Esophagus (tissue), 2 donors: ENCODE measurements around the gene KCNJ10. TPM values are rescaled to one million over a fixed set of nuclear protein-coding genes. Genes with fewer than 3 reads are reported as not detected.
A peak's percentile ranks its signal among the peaks of the same experiment; 100 is the strongest.

Experiments
- H3K27ac ChIP-seq, 2 donors: one replicate each; pipeline ENCODE4 v1.5.1; 2013; ENCODE audit warnings: low read depth in 2 of 2, mild to moderate bottlenecking in 2 of 2, inconsistent platforms in 1 of 2, low read length in 1 of 2, moderate library complexity in 1 of 2
- H3K27me3 ChIP-seq, 2 donors: one replicate each; pipeline ENCODE4 v1.6.1; 2013; ENCODE audit warnings: low read length in 2 of 2, control low read depth in 1 of 2, mild to moderate bottlenecking in 1 of 2; ENCODE audit not compliant: insufficient read depth in 2 of 2, control insufficient read depth in 1 of 2
- H3K36me3 ChIP-seq, 2 donors: one replicate each; pipeline ENCODE4 v1.6.1; 2013; ENCODE audit warnings: low read length in 1 of 2; ENCODE audit not compliant: control insufficient read depth in 2 of 2, insufficient read depth in 2 of 2
- H3K4me1 ChIP-seq, 2 donors: one replicate each; pipeline ENCODE4 v1.6.1; 2013; ENCODE audit warnings: low read length in 1 of 2; ENCODE audit not compliant: control insufficient read depth in 2 of 2, insufficient read depth in 2 of 2
- H3K4me3 ChIP-seq, 2 donors: one replicate each; pipeline ENCODE4 v1.5.1; 2013; ENCODE audit warnings: low read length in 2 of 2, mild to moderate bottlenecking in 2 of 2, low read depth in 1 of 2, moderate library complexity in 1 of 2
- H3K9me3 ChIP-seq, 2 donors: one replicate each; pipeline ENCODE4 v1.6.1; 2013; ENCODE audit warnings: mild to moderate bottlenecking in 2 of 2, low read depth in 1 of 2, low read length in 1 of 2, moderate library complexity in 1 of 2; ENCODE audit not compliant: control insufficient read depth in 2 of 2, insufficient read depth in 1 of 2
- WGBS, 2 donors: extraction: QIAGEN DNeasy Blood & Tissue Kit; methylation state at CpG; one replicate each; pipeline ENCODE4 v1.1.7; 2013; 5-methylcytosine and 5-hydroxymethylcytosine counted together
- polyA plus RNA-seq, 2 donors: library from polyadenylated mRNA; stranded (reverse); fragments of 200-250 nt; gene quantifications; one replicate each; pipeline ENCODE4 v1.2.3, GENCODE V29; 2013
- donor health status: healthy with polysubstance abuse.
- donor health status: Bipolar disorder and iron deficiency.

The KCNJ10 gene
- polyA plus RNA-seq, 2 donors, result not detected

GRCh38 chr1:160030657-160031364 lies 39.1 kb downstream of the KCNJ10 start:
- Histone ChIP-seq H3K9me3 (no peaks in the 10 kb centered on the region), H3K36me3 (no peaks in the 10 kb centered on the region), H3K4me3 (peak overlapping the region; percentile 74 to 78), H3K27ac (peak overlapping the region; percentile 38 to 67), H3K27me3 (no peaks in the 10 kb centered on the region), H3K4me1 (peaks cover 0 to 4% of the 10 kb centered on the region in 2 donors)
- 6 to 9% methylated on average over 23 of the region's 23 CpGs for WGBS, 2 donors

GRCh38 chr1:160028426-160028825 lies 41.5 kb downstream of the KCNJ10 start:
- H3K27ac ChIP-seq, result no peak overlapping the region

GRCh38 chr1:160025314-160025713 lies 44.6 kb downstream of the KCNJ10 start:
- Histone ChIP-seq H3K27ac (no peak overlapping the region), H3K4me3 (no peak overlapping the region), H3K9me3 (no peaks in the 10 kb centered on the region), H3K36me3 (no peaks in the 10 kb centered on the region), H3K4me1 (peaks cover 0 to under 1% of the 10 kb centered on the region in 2 donors), H3K27me3 (no peaks in the 10 kb centered on the region)
- WGBS, 2 donors, result 84 to 91% methylated on average over 1 of the region's 1 CpG

More at GRCh38 chr1:160028426-160028825, 41.5 kb downstream of the KCNJ10 start:
- no peak overlapping the region for H3K4me3 ChIP-seq
- peaks cover 0 to 4% of the 10 kb centered on the region in 2 donors for H3K4me1 ChIP-seq
- no peaks in the 10 kb centered on the region for H3K36me3 ChIP-seq
- H3K9me3 ChIP-seq, result no peaks in the 10 kb centered on the region
- no peaks in the 10 kb centered on the region for H3K27me3 ChIP-seq

- 55 to 72% methylated on average over 2 of the region's 2 CpGs for WGBS, 2 donors
- Histone ChIP-seq H3K27ac (no peak overlapping the region), H3K27me3 (no peaks in the 10 kb centered on the region), H3K36me3 (no peaks in the 10 kb centered on the region), H3K4me1 (peaks cover 0 to 2% of the 10 kb centered on the region in 2 donors), H3K4me3 (no peak overlapping the region), H3K9me3 (no peaks in the 10 kb centered on the region)
Observed at GRCh38 chr1:160024195-160024905, 45.6 kb downstream of the KCNJ10 start.

- no peaks in the 10 kb centered on the region for H3K36me3 ChIP-seq
- H3K4me3 ChIP-seq, result no peak overlapping the region
- 55 to 60% methylated on average over 6 of the region's 6 CpGs for WGBS, 2 donors
- H3K27me3 ChIP-seq, result no peaks in the 10 kb centered on the region
- H3K9me3 ChIP-seq, result no peaks in the 10 kb centered on the region
- peaks cover 0 to 2% of the 10 kb centered on the region in 2 donors for H3K4me1 ChIP-seq
- no peak overlapping the region for H3K27ac ChIP-seq
Observed at GRCh38 chr1:160022330-160023310, 47.3 kb downstream of the KCNJ10 start.

- Histone ChIP-seq H3K27ac (no peak overlapping the region), H3K4me1 (peaks cover 0 to 2% of the 10 kb centered on the region in 2 donors), H3K4me3 (no peak overlapping the region), H3K27me3 (no peaks in the 10 kb centered on the region), H3K9me3 (no peaks in the 10 kb centered on the region), H3K36me3 (no peaks in the 10 kb centered on the region)
- 88 to 92% methylated on average over 5 of the region's 5 CpGs for WGBS, 2 donors
Observed at GRCh38 chr1:160021376-160022074, 48.4 kb downstream of the KCNJ10 start.

- WGBS, 2 donors, result 83 to 88% methylated on average over 5 of the region's 5 CpGs
- Histone ChIP-seq H3K9me3 (no peaks in the 10 kb centered on the region), H3K4me1 (peaks cover 0 to 2% of the 10 kb centered on the region in 2 donors), H3K27me3 (no peaks in the 10 kb centered on the region), H3K4me3 (no peak overlapping the region), H3K36me3 (no peaks in the 10 kb centered on the region), H3K27ac (no peak overlapping the region)
Observed at GRCh38 chr1:160020196-160020595, 49.8 kb downstream of the KCNJ10 start.

- no peak overlapping the region for H3K27ac ChIP-seq
- no peak overlapping the region for H3K4me3 ChIP-seq
- H3K27me3 ChIP-seq, result no peaks in the 10 kb centered on the region
- WGBS, 2 donors, result 55 to 58% methylated on average over 1 of the region's 1 CpG
- no peaks in the 10 kb centered on the region for H3K9me3 ChIP-seq
- peaks cover 0 to 2% of the 10 kb centered on the region in 2 donors for H3K4me1 ChIP-seq
- no peaks in the 10 kb centered on the region for H3K36me3 ChIP-seq
Observed at GRCh38 chr1:160018900-160019299, 51.1 kb downstream of the KCNJ10 start.

- Histone ChIP-seq H3K9me3 (no peaks in the 10 kb centered on the region), H3K4me3 (no peak overlapping the region), H3K36me3 (no peaks in the 10 kb centered on the region), H3K27ac (no peak overlapping the region), H3K4me1 (peaks cover 0 to 2% of the 10 kb centered on the region in 2 donors), H3K27me3 (no peaks in the 10 kb centered on the region)
- WGBS, 2 donors, result 63 to 87% methylated on average over 3 of the region's 3 CpGs
Observed at GRCh38 chr1:160018347-160018746, 51.6 kb downstream of the KCNJ10 start.
